Hippocampal formation (tissue), 2 donors: ENCODE results near the gene C11orf21.
"Not testable (repeated sequence)": the region's sequence is repeated elsewhere in the genome, so short reads cannot be mapped to it uniquely, and the experiment has no call there.

ENCODE experiments used
- DNase-seq, 2 donors: peaks; one replicate each; lab custom pipeline; 2025; lab: John Stamatoyannopoulos, UW

The C11orf21 gene

DNA sequence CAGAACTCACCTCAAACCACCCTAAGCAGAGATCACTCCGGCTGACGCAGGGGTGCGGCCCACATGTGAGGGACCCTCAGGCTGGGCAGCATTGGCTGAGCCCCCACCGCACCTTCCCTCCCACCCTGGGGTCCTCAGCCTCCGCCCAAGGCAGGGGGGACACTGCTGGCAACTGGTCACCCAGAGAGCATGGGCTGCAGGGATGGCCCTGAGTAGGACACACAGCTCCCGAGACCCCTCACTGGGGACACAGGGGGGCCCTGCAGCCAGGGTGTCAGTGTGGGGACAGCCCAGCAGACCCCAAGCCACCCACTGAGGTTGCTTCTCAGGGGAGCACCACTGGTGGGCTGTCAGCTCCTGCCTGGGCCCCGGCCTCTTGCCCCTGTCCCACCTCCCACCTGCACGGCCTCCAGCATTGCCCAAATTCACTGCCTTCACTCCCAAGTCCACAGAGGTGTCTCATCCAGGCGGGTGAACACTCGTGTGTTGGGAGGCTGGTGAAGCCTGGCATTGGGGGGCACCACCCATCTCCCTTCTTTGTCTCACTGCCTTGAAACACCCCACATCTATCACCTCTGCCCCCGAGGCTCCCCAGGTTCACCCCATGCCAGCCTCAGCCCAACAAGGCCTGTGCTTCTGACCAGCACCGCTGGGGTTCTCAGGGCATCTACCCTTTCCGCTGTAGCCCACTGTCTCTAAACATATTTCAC lies 4.7 kb downstream of the C11orf21 start:
- no peak for DNase-seq

- DNase-seq: no peak
Measured at GRCh38 chr11:2295971-2296912, 5.5 kb downstream of the C11orf21 start.

DNA sequence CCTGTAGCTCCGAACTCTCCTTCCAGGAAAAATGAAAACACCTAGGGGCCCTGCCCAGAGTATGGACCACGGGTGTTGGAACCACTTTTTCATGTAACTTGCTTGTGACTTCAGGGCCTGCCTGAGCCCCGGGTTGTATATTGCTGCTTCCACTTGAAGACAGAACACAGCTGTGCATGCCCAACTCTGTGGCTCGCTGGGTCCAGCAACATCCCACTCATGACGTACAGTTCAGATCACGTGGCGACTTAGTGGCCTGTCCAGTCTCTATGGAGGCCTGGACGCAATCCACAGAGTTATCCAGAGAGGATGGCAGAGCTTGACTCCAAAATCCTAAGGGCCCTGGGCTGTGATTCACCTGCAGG lies 6.8 kb downstream of the C11orf21 start:
- no peak for DNase-seq

- no peak for DNase-seq
Measured at GRCh38 chr11:2293984-2294925, 7.5 kb downstream of the C11orf21 start.

DNA sequence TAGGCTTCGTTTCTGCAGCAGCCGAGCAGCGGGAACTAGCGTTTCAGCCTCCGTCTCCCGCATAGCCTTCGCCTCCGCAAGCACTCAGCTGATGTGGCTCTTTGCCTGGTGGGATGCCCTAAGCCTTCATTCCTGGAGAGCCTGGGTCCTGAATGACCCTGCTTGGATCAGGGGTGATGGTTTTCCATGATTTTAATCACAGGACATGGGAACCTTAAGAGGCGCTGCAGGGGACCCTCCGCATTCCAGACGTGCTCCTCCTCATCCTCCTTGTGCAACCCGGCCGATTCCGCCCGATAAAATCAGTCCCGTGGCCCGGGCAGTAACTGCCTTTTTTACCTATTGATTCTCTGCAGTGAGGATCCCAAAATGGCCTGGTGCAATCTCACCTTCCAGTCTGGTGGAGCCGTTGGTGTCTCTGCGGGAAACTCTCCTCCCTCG lies 8.2 kb downstream of the C11orf21 start:
- DNase-seq: no peak

- DNase-seq: no peak
Measured at GRCh38 chr11:2290351-2290841, 11.3 kb downstream of the C11orf21 start.

DNA sequence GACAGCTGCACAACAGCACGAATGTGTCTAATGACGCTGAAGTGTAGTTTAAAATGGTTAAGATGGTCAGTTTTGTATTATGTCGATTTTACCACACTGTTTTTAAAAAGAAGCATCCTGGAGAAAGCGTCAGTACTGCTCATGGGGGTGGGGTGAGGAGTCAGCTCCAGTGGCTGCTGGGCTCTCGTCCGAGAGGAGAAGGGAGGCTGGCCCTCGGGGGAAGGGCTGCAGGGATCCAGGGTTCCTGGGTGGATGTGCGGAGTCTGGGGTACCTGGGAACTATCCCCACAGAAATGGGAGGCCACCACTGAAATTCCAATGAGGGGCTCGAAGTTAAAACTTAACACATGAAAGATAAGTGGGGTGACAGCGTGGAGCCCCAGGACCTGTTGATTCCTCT lies 11.9 kb downstream of the C11orf21 start:
- DNase-seq: no peak

DNA sequence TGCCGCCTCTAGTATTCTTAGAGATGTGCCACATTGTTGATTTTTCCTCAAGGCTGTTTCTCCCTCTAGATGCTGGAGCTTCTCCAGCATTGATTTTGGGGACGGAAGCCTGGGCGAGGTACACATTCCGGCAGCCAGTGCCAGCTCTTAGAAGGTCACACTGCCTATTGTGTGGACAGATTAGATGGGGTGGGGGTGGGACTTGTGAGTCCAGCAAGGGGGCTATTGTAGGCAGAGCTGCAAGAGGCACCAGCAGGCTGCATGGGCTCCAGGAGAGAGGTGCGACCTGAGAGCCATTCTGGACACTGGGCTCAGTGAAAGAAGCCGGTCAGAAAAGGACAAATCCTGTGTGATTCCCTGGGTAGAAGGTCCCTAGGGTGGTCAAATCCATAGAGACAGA lies 12.4 kb downstream of the C11orf21 start:
- no peak for DNase-seq

GRCh38 chr11:2287091-2287490 lies 14.6 kb downstream of the C11orf21 start:
- DNase-seq: no peak

DNA sequence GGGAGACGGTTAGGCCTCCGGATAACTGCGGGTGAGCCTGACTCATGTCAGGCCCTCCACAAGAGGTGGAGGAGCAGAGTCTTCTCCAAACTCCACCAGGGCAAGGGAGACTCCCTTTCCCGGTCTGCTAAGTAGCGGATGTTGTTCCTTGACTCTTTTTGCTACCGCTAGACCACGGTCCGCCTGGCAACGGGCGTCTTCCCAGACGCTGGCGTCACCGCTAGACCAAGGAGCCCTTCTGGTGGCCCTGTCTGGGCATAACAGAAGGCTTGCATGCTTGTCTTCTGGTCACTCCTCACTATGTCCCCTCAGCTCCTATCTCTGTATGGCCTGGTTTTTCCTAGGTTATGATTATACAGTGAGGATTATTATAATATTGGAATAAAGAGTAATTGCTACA lies 15.4 kb downstream of the C11orf21 start:
- DNase-seq: not testable (repeated sequence)

DNA sequence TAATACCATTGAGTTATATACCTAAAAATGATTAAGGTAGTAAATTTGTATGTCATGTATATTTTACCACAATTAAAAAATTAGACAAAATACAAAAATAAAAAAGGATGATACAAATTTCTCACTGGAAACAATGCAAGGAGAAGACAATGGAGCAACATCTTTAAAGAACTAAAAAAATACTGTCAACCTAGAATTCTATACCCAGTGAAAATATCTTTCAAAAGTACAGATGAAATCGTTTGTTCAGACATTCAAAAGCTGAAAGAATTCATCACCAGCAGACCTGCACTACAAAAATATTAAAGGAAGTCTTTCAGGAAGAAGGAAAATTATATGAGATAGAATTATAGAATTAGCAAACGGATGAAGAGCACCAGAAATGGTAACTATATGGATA lies 21.5 kb downstream of the C11orf21 start:
- DNase-seq: no peak

- DNase-seq: no peak
Measured at GRCh38 chr11:2277933-2278523, 23.7 kb downstream of the C11orf21 start.

GRCh38 chr11:2277008-2277346 lies 24.7 kb downstream of the C11orf21 start:
- no peak for DNase-seq

- DNase-seq: no peak
Measured at GRCh38 chr11:2276280-2277007, 25.3 kb downstream of the C11orf21 start.

DNA sequence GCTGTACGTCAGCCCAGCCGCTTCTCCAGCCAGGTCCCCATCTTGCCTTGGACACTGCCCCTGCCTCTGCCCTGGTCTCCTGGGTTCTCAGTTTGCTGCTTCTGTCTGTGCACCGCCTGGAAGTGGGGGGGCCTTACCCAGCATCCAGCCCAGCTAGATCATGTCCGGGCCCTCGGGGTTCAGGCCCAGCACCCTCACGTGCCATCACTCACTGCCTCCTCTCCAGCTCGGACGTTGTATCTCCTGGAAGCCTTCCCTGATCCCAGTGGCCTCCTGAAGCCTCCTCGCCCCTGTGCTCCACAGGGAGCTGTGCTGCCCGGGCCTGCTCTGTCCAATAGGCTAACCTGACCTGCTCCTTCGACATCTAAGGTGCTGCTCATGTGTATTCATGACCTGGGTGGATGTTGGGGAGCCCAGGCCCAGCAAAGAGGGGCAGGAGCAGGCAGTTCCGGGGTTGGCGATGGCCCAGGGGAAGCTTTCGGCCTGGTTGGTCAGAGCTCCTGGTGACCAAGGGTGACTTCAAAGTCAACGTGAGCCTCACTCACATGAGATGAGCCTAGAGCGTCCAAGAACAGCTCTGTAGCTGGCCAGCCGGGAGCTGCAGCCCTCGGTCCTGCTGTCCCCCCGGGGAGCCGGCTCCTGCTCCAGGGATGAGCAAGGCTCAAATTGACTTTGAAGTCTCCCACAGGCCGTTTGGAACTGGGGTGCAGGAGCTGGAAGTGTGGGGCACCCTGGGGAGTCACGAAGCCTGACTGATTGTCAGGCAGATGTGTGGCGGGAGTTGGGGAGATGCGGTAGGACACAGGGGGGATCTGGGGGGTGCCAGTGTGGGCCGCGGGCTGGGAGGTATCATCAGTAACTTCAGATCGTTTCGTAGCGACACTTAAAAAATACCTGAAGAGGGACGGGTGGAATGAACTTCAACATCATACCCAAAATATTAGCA lies 26.1 kb downstream of the C11orf21 start:
- no peak for DNase-seq

DNA sequence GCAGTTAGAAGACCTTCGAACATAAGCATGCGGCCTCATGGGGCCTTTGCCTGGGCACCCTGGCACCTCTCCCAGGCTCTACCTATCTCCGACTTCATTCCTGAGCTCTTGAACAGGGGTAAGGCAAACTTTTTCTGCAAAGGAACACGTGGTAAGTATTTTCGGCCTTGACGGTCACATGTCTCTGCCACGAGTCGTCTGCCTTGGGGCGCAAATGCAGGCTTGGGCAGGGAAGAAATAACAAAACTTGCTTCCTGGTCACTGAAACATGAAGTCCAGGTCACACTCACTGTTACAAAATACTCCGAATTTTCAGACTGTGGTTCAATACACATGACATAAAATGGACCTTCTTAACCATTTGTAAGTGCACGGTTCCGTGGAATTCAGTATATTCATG lies 27.9 kb downstream of the C11orf21 start:
- DNase-seq: no peak

DNA sequence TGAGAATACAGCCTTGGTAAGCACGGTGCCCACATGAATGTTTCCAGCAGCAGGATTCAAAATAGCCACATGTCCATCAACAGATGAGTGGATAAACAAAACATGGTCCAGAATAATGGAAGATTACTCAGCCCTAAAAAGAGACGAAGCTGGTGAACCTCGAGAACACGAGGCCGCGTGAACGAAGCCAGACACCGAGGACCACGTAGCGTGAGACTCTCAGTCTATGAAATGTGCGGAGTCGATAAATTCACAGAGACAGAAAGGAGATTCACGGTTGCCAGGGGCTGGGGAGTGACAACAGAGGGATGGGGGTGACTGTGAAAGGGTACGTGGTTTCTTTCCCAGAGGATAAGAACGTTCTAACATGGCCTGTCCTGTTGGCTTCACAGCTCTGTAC lies 28.4 kb downstream of the C11orf21 start:
- no peak for DNase-seq

- DNase-seq: no peak
Measured at GRCh38 chr11:2272946-2273280, 28.8 kb downstream of the C11orf21 start.

DNA sequence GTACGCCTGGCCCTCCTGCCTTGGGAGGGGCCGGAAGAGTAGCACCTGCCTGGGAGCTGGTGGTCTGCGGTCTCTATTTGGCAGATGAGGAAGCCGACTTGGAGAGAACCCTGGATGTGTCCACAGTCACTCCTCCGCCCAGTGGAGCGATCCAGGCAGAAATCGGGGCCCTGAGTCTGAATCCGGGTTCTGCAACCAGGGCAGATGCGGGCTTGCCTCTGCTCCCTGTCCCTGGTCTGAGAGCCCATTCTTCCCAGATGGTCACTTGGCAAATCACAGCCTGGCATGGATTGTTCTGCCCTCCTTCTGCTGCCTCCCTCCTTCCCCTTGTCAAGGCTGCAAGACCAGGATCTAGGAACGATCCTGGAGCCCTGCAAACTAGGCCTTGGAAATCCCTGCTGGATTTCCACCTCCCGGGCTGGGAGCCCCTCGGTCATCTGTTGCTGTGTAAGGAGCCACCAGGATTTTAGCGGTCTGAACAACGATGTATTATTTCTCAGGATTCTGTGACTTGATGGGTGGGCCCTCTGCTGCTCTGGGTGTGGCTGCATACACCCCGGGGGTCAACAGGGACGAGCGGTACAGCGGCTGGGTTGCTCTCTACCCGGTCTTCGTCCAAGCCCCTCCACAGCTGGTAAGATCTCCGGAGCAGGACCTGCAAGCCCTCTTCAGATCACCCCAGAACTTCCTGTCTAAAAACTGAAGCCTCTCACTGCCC lies 29.3 kb downstream of the C11orf21 start:
- no peak for DNase-seq
